Loucy (cell line): ENCODE data around the gene ADGRG7.

Source experiments
- H2AFZ ChIP-seq: fragments of 200-600 bp; sonication (generic); 2 replicates; pipeline ENCODE4 v1.6.0; 2016; ENCODE audit warnings: antibody characterized with exemption, mild to moderate bottlenecking, low read length, moderate library complexity
- H3F3A ChIP-seq: fragments of 200-600 bp; 2 replicates; pipeline ENCODE4 v1.6.0; 2016; ENCODE audit warnings: antibody characterized with exemption, low read depth, mild to moderate bottlenecking
- H3K27me3 ChIP-seq: fragments of 200-600 bp; sonication (generic); 2 replicates; pipeline ENCODE4 v1.6.1; 2014; ENCODE audit warnings: low read length, mild to moderate bottlenecking; ENCODE audit not compliant: insufficient read depth, poor library complexity, severe bottlenecking
- H3K36me3 ChIP-seq: fragments of 200-600 bp; sonication (generic); 2 replicates; pipeline ENCODE4 v1.6.1; 2016; ENCODE audit warnings: low read length; ENCODE audit not compliant: insufficient read depth
- H3K4me1 ChIP-seq: fragments of 200-600 bp; sonication (generic); 2 replicates; pipeline ENCODE4 v1.5.1; 2014; ENCODE audit warnings: low read length, mild to moderate bottlenecking; ENCODE audit not compliant: insufficient read depth, poor library complexity, severe bottlenecking
- H3K4me2 ChIP-seq: fragments of 200-600 bp; sonication (generic); 2 replicates; pipeline ENCODE4 v1.6.0; 2014; ENCODE audit warnings: antibody characterized with exemption, low read length, low read depth, mild to moderate bottlenecking; ENCODE audit not compliant: poor library complexity, severe bottlenecking
- H3K4me3 ChIP-seq: fragments of 200-600 bp; sonication (generic); 2 replicates; pipeline ENCODE4 v1.5.1; 2014; ENCODE audit warnings: low read length, mild to moderate bottlenecking, mixed read lengths; ENCODE audit not compliant: poor library complexity, severe bottlenecking
- H3K79me2 ChIP-seq: fragments of 200-600 bp; sonication (generic); 2 replicates; pipeline ENCODE4 v1.6.1; 2014; ENCODE audit warnings: low read length; ENCODE audit not compliant: insufficient read depth
- H3K9ac ChIP-seq: fragments of 200-600 bp; sonication (generic); 2 replicates; pipeline ENCODE4 v1.6.0; 2014; ENCODE audit warnings: mild to moderate bottlenecking, low read depth, low read length, moderate library complexity; ENCODE audit not compliant: poor library complexity, severe bottlenecking
- H3K9me2 ChIP-seq: fragments of 200-600 bp; sonication (generic); replicated peaks from 2 replicates; pipeline ENCODE4 v1.6.1; 2016; ENCODE audit warnings: low read depth, low read length, mixed read lengths
- H3K9me3 ChIP-seq: fragments of 200-600 bp; sonication (generic); 2 replicates; pipeline ENCODE4 v1.6.1; 2014; ENCODE audit warnings: mild to moderate bottlenecking, antibody characterized with exemption, low read length, low read depth; ENCODE audit not compliant: insufficient read depth
- H4K20me1 ChIP-seq: fragments of 200-600 bp; sonication (generic); 2 replicates; pipeline ENCODE4 v1.6.0; 2014; ENCODE audit warnings: antibody characterized with exemption, low read length, mild to moderate bottlenecking; ENCODE audit not compliant: insufficient read depth, poor library complexity, severe bottlenecking
- CTCF ChIP-seq: fragments of 200-600 bp; sonication (generic); conservative IDR thresholded peaks from 2 replicates; pipeline ENCODE4 v1.5.1; 2014; ENCODE audit warnings: mild to moderate bottlenecking, antibody characterized with exemption, low read length
- EZH2phosphoT487 ChIP-seq: fragments of 200-600 bp; IDR thresholded peaks from 2 replicates; pipeline ENCODE4 v1.6.1; 2018; ENCODE audit warnings: antibody characterized with exemption, mild to moderate bottlenecking, moderate library complexity, borderline replicate concordance

The ADGRG7 gene

GRCh38 chr3:100584101-100584660, 25.2 kb upstream of the ADGRG7 start:
- Histone ChIP-seq H3K9me3 (no peaks in the 10 kb centered on the region), H3K4me1 (no peaks in the 10 kb centered on the region), H3F3A (no peaks in the 10 kb centered on the region), H3K27me3 (no peaks in the 10 kb centered on the region), H3K36me3 (no peaks in the 10 kb centered on the region), H3K9ac (no peak overlapping the region), H3K4me3 (no peak overlapping the region), H3K79me2 (no peaks in the 10 kb centered on the region), H4K20me1 (no peaks in the 10 kb centered on the region), H2AFZ (no peak overlapping the region), H3K4me2 (no peak overlapping the region), H3K9me2 (no peaks in the 10 kb centered on the region)
- TF ChIP-seq CTCF = no peak
- no peak for TF ChIP-seq EZH2phosphoT487

- H3K36me3 ChIP-seq = no peaks in the 10 kb centered on the region
- no peaks in the 10 kb centered on the region for H3K9me2 ChIP-seq
- TF ChIP-seq EZH2phosphoT487 = no peak
- TF ChIP-seq CTCF = no peak
- H3F3A ChIP-seq = no peaks in the 10 kb centered on the region
- no peaks in the 10 kb centered on the region for H3K27me3 ChIP-seq
- no peaks in the 10 kb centered on the region for H3K4me1 ChIP-seq
- H3K9ac ChIP-seq = no peak overlapping the region
- no peak overlapping the region for H2AFZ ChIP-seq
- no peaks in the 10 kb centered on the region for H3K9me3 ChIP-seq
- no peaks in the 10 kb centered on the region for H3K79me2 ChIP-seq
- H3K4me3 ChIP-seq = no peak overlapping the region
- no peak overlapping the region for H3K4me2 ChIP-seq
- H4K20me1 ChIP-seq = no peaks in the 10 kb centered on the region
These were observed 22.6 kb upstream of the ADGRG7 start for GRCh38 chr3:100586832-100587231.

- no peaks in the 10 kb centered on the region for H3K9me3 ChIP-seq
- no peaks in the 10 kb centered on the region for H3K9me2 ChIP-seq
- no peak overlapping the region for H3K9ac ChIP-seq
- H3K4me2 ChIP-seq = no peak overlapping the region
- H3K4me1 ChIP-seq = no peaks in the 10 kb centered on the region
- no peaks in the 10 kb centered on the region for H3K36me3 ChIP-seq
- no peaks in the 10 kb centered on the region for H3K79me2 ChIP-seq
- no peaks in the 10 kb centered on the region for H3K27me3 ChIP-seq
- no peak overlapping the region for H2AFZ ChIP-seq
- no peaks in the 10 kb centered on the region for H3F3A ChIP-seq
- no peaks in the 10 kb centered on the region for H4K20me1 ChIP-seq
- no peak for TF ChIP-seq CTCF
- no peak for TF ChIP-seq EZH2phosphoT487
- no peak overlapping the region for H3K4me3 ChIP-seq
These were observed 21.1 kb upstream of the ADGRG7 start for GRCh38 chr3:100588251-100588650.
